ENCODE data around the gene SIL1.
"Not testable (repeated sequence)": the region's sequence is repeated elsewhere in the genome, so short reads cannot be mapped to it uniquely, and the experiment has no call there.

The SIL1 gene

DNA sequence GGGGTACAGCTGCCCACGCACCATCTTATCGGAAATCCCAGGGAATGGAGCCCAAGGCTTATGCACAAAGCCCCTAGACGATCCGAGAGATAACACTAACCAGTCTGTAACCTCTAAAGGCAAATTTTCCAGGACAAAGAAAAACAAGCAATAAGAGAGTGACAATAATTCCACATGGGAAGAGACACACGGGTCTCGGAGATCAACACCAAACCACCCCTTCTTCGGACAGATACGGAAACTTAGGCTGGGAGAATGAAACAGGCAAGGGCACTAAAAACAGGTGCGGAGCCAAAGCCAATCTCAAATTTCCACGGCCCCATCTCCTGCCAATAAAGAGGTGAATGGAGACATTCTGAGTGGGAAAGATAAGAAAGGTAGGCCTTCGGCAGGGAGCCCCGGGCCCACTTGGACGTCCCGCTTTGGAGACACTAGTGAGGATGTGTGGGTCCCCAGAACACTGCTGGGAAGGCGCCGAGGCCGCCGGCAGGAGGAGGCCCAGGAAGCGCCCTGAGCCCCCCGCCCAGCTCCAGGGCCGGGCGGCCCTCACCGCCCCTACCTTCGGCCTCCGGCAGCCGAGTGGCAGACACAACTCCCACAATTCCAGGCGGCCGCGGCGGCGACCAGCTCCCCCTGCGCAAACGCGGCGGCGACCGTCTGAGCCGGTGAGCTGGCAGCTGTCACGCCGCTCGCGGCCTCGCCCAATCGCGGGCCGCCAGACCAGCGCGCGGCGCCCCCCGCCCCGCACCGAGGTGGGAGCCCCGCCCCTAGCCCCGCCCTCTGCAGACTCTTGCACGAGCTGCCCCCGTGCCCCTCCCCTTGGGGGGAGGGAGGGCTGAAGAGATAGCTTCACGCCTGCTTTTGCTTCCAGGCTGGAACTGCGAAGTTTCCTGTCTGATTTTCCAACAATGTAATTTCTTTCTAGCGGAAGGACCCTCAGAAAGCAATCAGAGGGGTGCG is at the start of gene SIL1:
Gene SIL1, minus strand, starts transcription at position 659 of the 960 bp plus-strand sequence. CDS start 70,525 bp downstream, outside the sequence.
- DNase-seq: peak; percentile 96

DNA sequence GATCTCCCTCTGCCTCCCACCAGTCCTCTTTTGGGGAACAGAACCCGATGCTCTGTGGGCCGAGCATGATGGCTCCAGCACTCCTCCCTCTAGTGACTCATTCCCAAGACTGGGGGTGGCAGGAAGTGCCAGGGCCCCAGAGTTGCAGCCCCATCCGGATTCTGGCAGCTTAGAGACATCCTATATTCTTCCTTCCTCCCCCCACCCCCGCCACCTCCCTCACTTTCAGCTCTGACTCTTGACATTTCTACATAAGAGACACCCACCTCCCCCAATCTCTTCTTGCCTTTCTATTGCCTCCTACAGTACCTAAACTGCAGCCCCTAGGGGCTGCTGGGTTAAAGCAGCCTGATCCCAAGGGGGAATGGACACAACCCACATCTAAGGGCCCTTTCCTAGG is 48.2 kb upstream of the SIL1 start:
- no peak for DNase-seq

DNA sequence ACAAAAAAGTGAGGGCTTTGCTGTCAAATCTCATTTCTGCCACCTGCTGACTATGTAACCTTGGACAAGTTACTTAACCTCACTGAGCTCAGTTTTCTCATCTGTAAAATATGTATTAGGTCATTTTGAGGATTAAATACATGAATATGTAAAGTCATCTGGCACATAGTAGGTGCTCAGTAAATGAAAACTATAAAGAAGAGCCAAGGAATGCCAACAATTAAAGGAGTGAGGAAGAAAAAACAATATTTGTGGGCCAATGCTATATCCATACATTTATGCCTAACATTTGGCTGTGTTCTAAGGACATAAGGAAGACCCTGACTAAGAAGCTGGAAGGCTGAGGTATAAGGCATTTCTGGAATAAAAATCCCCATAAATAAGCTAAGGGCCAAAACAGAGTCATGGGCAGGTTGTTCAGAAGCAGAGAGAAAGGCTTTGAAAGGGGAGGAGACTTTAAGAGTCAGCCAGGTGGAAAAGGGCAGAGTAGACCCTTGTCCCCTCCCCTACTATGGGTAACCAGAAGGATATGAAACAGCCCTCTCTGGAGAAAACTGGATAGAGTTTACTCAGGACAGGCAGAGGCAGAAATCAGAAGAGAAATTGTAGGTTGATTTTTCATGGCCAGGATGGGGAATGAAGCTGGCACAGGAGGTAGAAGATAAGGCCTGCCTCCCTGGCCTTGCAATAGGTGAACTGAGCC is 47.6 kb upstream of the SIL1 start:
- no peak for DNase-seq

DNA sequence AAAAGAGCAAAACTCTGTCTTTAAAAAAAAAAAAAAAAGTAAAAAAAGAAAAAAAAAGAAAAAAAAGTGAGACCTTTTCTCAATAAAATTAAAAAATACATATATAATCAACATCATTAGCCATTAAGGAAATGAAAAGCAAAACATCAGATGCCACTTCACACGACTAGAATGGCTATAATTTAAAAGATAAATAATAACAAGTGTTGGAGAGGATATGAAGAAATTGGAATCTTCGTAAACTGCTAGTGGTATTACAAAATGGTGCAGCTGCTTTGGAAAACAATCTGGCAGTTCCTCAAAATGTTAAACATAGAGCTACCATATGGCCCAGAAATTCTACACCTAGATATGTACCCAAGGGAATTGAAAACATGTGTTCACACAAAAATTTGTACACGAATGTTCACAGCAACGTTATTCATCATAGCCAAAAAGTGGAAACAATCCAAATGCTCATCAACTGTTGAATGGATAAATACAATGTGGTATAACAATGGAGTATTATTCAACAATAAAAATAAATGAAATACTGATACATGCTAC is 45.3 kb upstream of the SIL1 start:
- DNase-seq: no peak

DNA sequence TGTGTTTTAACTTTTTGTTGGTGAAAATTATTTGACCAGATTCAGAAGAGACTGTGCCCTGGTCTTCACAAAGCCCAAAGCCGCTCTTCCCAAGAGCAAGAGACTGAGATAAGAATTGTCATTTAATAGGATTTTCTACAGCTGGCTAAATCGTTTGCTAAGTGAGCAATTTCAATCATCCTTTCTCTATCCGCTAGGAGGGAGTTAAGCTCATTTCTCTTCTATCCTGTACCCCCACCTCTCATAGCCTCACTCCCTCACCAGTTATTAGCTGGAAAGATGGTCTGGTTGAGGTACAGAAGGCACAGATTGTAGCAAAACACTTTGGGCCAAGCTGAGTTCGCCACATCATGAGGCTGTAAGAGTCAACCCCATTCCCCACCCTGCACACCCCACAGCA is 43.0 kb upstream of the SIL1 start:
- DNase-seq: no peak

DNA sequence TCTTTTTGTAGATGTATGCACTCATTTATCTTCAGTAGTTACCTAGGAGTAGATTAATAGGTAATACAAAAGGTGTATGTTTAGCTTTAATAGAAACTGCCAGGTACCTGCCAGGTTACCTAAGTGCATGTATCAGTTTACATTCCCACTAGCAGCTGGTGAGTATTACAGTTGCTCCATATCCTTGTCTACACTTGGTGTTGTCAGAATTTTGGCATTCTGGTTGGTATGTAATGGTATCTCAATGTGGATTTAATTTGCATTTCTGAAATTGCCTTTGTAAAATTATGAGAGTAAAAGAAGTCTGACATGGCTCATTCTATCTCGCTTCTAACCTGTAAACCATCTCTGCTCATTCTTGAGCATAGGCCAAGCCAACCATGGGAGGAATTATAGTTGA is 38.3 kb upstream of the SIL1 start:
- no peak for DNase-seq

DNA sequence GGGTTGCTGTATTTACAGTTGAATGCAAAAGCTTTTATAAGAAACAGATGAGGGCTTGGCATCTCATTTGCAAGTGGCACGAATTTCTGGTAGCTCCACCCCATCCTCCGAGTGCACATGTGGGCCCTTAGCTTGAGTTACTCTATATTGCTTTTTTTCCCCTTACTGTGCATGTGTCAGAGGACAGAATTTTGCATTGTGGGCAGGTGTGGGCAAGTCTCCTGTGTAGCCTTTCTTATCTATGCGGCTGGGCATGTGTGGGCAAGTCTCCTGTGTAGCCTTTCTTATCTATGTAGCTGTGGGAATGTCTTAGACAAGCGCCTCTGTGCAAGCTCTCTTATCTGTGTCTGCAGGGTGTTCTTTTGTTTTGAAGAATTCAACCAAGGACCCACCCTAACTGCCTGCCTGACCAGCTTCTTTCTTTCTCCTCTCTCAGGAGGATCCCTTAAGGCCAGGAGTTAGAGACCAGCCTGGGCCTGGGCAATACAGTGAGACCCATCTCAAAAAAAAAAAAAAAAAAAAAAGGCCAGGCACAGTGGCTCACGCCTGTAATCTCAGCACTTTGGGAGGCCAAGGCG is 34.1 kb upstream of the SIL1 start:
- no peak for DNase-seq

DNA sequence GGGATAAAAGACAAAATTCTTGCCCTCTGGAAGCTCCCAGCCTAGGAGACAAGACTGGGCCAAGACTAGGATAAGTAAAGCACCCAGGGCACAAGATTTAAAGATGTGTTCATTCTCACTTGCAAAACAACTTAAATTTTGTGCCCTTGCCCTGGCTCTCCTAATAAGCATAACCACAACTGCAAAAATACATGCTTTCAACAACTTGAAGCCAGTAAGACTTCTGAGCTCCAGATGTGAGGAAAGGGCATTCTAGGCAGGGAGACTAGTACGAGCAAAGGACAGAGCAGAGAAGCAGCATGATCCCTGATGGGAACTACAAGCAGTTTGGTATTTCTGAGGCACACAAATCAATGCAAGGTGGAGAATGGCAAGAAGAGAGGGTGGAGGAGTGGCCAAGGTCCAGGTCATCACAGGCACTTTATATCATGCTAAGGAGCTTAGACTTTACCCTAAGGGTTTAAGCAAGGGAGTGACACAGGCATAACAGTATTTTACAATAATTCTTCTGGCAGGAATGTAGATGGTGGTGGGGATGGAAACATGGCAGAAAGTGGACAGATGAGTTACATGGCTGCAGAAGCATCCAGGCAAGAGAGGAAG is 30.1 kb upstream of the SIL1 start:
- no peak for DNase-seq

DNA sequence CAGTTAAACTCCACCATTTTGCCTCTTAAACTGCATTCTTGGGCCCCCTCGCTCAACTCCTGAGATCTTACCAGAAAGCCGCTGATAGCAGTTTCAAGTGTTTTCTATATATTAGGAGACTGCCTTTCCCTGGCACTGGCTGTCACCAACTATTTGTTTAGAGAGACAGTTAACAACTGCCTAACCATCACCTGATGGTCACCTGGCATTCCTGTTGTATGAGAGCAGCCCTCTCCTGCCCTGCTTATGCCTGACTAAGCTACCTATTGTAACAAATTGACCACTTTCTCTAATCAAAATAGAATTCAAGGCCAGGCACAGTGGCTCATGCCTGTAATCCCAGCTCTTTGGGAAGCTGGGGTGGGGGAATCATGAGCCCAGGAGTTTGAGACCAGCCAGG is 28.0 kb upstream of the SIL1 start:
- DNase-seq: no peak

DNA sequence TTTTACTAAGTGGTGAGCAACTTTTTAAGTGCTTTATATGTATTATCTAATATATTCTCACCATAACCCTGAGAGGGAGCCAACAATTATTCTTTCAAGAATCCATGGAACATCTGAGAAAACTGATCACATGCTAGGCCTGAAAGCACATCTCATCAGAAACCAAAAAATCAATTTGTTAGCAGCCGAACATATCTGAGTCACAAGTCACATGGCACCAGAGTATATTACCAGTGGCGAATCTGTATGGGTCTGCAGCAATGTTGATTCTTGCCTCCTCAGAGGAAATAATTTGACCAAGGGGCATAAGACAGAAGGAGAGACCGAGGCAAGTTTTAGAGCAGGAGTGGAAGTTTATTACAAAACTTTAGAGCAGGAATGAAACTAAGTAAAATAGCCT is 25.3 kb upstream of the SIL1 start:
- DNase-seq: no peak

DNA sequence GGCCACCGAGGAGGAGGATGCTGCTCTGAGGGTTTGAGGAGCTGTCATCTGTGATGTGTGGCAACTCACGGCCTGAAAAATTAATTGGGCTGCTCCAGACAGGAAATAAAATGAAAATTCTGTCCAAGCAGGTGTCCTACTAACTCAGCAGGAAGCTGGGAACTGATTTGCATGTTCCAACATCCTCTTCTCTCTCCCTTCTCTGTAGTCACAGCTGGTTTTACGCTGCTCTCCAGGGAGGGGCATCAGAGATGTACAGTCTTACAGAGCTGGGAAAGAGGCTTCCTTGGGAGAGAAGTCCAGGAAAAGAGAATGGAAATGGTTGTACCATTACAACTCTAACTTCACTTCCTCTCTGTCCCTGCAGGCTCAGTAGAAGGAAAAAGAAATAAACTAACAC is 24.2 kb upstream of the SIL1 start:
- peak; percentile 53 for DNase-seq

DNA sequence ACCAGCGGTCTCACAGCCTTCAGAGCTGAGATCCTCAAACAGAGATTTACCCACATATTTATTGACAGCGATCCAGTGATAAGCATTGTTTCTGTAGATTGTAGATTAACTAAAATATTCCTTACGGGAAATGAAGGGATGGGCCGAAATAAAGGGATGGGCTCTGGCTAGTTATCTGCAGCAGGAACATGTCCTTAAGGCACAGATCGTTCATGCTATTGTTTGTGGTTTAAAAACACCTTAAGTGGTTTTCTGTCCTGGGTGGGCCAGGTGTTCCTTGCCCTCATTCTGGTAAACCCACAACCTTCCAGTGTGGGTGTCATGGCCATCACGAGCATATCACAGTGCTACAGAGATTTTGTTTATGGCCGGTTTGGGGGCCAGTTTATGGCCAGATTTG is 19.9 kb upstream of the SIL1 start:
- DNase-seq: not testable (repeated sequence)

DNA sequence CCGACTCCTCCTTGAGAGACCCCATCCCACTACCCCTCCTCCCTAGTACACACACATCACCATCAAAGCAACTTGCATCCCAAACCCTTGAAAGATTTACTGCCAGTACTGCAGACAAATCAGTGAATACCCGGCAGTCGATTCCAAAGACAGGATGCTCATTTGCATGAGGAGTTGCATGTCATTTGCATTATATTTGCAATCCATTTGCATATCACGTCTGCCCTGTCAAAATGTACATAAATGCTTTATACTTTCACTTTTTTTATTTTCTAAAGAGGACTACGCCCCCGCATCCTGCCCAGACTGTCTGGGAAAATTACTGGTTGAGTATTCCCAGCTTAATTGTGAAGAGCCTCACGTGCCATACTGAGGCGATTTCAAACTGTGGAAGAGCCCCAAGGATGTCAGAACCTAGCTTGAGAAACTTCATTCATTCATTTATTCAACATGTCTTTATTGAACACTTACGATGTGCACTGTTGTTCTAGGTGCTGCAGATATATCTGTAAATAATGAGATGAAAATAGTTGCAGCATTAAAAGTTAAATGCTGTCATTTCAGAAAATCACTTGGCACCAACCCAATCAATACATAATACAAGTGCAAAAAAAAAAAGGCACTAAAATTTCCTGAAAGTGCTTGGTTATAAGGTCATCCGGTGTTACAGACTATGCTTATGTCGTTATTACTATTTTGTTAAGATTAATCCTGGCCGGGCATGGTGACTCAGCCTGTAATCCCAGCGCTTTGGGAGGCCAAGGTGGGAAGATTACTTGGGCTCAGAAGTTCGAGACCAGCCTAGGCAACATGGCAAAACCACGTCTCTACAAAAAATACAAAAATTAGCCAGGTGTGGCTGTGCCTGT is 17.2 kb upstream of the SIL1 start:
- DNase-seq: no peak

DNA sequence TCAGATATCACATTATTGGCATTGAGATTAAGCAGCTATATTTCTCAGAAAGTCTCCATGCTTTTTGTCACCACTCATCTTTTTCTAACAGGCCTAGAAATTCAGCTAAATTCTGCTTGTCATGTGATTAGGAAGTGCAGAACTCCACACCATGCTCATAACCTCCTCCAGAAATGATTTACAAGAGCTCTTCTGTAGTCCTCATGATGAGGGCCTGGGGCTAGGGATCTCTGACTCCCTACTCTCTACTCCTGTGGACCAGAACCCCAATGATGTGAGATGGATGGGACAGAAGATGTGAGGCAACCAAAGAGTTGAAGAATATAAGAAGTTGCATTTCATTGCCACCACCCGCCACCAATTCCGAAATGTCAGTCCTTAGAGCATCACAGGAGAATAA is 16.5 kb upstream of the SIL1 start:
- no peak for DNase-seq

DNA sequence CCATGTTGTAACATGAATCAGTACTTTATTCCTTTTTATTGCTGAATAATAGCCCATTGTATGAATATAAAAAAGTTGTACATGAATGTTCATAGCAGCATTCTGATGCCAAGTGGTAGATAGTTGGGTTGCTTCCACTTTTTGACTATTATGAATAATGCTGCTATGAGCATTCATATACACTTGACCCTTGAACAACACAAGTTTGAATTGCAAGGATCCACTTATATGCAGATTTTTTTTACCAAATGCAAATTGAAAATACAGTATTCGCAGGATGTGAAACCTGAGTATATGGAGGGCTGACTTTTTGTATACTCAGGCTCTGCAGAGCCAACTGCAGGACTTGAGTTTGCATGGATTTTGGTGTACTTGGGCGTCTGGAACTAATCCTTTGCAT is 14.7 kb upstream of the SIL1 start:
- DNase-seq: no peak

DNA sequence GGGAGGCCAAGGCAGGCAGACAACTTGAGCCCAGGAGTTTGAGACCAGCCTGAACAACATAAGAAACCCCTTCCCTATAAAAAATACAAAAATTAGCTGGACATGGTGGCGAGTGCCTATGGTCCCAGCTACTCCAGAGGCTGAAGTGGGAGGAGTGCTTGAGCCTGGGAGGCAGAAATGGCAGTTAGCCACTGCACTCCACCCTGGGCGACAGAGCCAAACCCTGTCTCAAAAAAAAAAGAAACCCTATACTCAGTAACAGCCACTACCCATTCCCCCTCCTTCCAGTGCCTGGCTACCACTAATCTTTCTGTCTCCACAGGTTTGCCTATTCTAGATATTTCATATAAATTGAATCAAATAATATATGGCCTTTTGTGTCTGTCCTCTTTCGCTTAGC is 14.3 kb upstream of the SIL1 start:
- no peak for DNase-seq

DNA sequence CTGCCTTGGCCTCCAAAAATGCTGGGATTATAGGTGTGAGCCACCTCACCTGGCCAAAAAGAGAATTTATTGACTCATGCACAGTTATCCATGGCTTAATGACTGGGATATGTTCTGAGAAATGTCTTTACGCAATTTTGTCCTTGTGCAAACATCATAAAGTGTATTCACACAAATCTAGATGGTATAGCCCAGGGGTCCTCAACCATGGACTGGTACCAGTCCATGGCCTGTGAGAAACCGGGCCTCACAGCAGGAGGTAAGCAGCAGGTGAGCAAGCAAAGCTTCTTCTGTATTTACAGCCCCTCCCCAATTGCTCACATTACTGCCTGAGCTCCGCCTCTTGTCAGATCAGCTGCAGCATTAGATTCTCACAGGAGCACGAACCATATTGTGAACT is 12.4 kb upstream of the SIL1 start:
- DNase-seq: peak; percentile 81

DNA sequence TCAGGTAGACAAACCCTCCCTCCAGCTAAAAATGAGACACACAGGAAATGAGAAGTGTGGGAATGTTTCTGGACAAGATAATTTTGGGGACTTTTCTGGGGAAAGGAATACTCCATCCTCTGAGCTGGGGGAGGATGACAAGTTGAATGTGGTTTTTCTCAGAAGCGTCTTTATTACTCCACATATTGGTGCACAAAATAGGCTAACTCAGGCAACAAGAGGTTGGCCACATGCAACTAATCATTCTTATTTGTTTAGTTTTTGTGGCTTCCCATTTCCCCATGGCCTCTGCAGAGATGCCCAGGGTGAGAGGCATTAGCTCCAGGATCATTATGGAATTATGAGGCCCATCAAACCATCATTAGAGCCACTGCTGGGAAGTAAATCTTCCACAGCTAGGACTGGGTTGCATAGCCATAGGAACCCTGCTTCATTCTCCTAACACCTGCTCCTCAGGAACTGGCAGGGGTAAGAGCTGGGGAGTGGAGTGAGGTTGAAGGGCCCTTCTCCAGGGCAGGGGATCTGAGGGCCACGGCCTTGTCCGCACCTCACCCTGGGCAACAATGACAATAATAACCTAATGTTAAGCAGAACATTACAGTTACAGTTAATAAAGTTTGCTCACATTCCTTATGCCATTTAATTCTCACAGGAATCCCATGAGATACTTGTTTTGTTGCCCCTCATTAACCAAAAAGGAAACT is 9.3 kb upstream of the SIL1 start:
- no peak for DNase-seq

DNA sequence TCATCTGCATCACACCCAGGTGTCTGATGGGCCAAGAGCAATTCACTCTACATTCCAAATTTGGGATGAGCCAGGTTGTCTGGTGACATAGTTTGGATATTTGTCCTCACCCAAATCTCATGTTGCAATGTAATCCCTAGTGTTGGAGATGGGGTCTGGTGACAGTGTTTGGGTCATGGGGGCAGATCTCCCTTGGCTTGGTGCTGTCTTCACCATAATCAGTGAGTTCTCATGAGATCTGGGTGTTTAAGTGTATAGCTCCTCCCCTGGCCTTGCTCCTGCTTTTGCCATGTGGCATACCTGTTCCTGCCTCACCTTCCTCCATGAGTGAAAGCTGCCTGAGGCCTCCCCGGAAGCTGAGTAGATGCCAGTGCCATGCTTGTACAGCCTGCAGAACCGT is 7.4 kb upstream of the SIL1 start:
- DNase-seq: no peak

DNA sequence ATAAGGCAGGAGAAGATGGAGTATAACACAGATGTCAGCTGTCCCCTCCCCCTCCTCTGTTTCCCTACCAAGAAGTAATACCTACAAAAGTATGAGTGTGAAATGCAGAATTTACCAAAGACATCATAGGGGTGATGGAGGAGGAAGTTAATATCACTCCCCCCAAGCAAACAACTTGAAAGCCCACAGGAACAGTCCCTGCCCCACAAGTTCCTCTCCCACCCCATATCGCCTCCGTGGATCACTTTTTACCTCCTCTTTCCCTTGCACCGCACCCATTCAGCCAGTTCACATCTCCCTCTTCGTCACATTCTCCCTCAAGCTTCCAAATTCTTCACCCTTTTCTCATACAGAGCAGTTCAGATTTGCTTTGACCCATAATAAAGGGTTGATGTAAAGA is 7.0 kb upstream of the SIL1 start:
- no peak for DNase-seq

DNA sequence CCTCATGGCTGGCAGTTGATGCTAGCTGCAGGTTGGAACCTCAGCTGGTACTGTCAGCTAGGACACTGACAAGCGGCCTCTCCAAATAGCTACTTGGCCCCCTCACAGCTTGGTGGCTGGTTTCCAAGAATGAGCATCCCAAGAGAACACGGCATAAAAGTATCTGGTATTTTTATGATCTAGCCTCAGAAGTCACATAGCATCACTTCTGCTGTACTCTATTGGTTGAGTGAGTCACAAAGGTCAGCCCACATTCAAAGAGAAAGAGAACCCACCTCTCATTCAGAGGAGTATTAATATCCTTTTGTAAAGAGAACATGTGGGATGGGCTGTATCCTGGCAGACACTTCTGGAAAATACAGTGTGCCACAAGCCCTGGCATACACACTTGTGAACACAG is 6.0 kb upstream of the SIL1 start:
- DNase-seq: no peak

DNA sequence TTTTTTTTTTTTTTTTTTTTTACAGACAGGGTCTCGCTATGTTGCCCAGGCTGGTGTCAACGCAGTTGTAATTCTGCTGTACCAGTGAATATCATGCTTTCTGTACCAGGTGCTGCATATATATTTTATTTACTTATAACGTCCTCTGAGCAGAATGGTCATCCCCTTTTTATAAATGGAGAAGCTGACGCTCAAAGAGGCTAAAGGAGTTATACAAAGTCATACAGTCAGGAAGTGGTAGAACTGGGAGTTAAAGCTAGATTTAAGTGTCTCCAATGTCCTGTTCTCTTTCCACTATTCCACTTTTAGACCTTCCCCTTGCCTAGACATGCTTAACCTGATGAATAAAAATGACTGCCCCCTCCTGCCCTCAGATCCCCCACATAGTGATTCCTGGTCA is 1.2 kb upstream of the SIL1 start:
- no peak for DNase-seq
